Measurements from ENCODE around the gene TRIM7. TPM values are rescaled to one million over a fixed set of nuclear protein-coding genes. Genes with fewer than 3 reads are reported as not detected.

TRIM7 gene
- total and polyA plus RNA-seq, 2 donors (not counting 1 experiment from before 2014, with no cell fraction given): 1.7 to 7.4 TPM

GRCh38 chr5:181153814-181154213 lies 51.2 kb downstream of the TRIM7 start:
- no peak for DNase-seq
- no peaks in the 10 kb centered on the region for H3K4me1 Mint-ChIP-seq
- Histone ChIP-seq H3K79me2 (ENCODE audit: control insufficient read depth, insufficient read depth, low read length) (no peaks in the 10 kb centered on the region), H3K4me1 (ENCODE audit: control insufficient read depth in 2 of 2, insufficient read depth in 2 of 2, low read length in 2 of 2) (no peaks in the 10 kb centered on the region), H3K4me3 (ENCODE audit: control extremely low read depth in 1 of 5, extremely low read depth in 1 of 5, insufficient read depth in 1 of 5, low read depth in 2 of 5, low read length in 4 of 5) (no peak overlapping the region), H3K4me2 (replicated peaks; ENCODE audit: low read depth, low read length, poor library complexity, severe bottlenecking) (no peak overlapping the region), H3K9me3 (ENCODE audit: control extremely low read depth in 1 of 3, control insufficient read depth in 2 of 3, insufficient read depth in 1 of 3, low read length in 2 of 3) (peaks cover 0 to 4% (median 0%) of the 10 kb centered on the region in 3 donors), H3K27me3 (replicated peaks in 1 of 4; ENCODE audit: control extremely low read depth in 1 of 4, control insufficient read depth in 3 of 4, insufficient read depth in 4 of 4, low read length in 3 of 4) (peaks cover 0 to 7% (median 1%) of the 10 kb centered on the region in 4 experiments), H2AFZ (ENCODE audit: insufficient read depth, low read depth, low read length, poor library complexity, severe bottlenecking) (no peak overlapping the region), H3K27ac (ENCODE audit: low read length in 2 of 2) (no peak overlapping the region), H4K20me1 (ENCODE audit: control insufficient read depth, insufficient read depth, low read length, poor library complexity, severe bottlenecking) (no peaks in the 10 kb centered on the region), H3K36me3 (replicated peaks in 1 of 2; ENCODE audit: control extremely low read depth in 1 of 2, control insufficient read depth in 1 of 2, extremely low read depth in 1 of 2, insufficient read depth in 2 of 2, low read length in 1 of 2) (no peaks in the 10 kb centered on the region), H3K9ac (ENCODE audit: low read length) (no peak overlapping the region)
- no peak overlapping the region for H3K4me3 Mint-ChIP-seq
- peaks cover 30% of the 10 kb centered on the region for H3K27me3 Mint-ChIP-seq
- no peaks in the 10 kb centered on the region for H3K9me3 Mint-ChIP-seq (ENCODE audit: insufficient read depth)
- 80% methylated on average over 3 of the region's 5 CpGs for WGBS (ENCODE audit: insufficient coverage)
- H3K27ac Mint-ChIP-seq: no peak overlapping the region
- TF ChIP-seq EZH2 (IDR thresholded peaks at IDR 0.05; ENCODE audit: borderline replicate concordance, insufficient read depth, low read depth, low read length, poor library complexity, severe bottlenecking) (no peak), CTCF (IDR thresholded peaks at IDR 0.05) (no peak)
- ChIA-PET POLR2A (no interaction called here), CTCF (no interaction called here)
- intact Hi-C loops (cut with micrococcal nuclease): loop anchor here (10.0 kb wide), 1 partner anchor 49 kb away; no protein-coding TSS in a partner anchor
- ATAC-seq (ENCODE audit: low read depth): no peak

GRCh38 chr5:181152406-181152805 lies 52.6 kb downstream of the TRIM7 start:
- Mint-ChIP-seq H3K9me3 (ENCODE audit: insufficient read depth) (no peaks in the 10 kb centered on the region), H3K4me3 (no peak overlapping the region), H3K27ac (no peak overlapping the region), H3K27me3 (peaks cover 34% of the 10 kb centered on the region), H3K4me1 (no peaks in the 10 kb centered on the region)
- H3K27me3 ChIP-seq (replicated peaks in 1 of 4; ENCODE audit: control extremely low read depth in 1 of 4, control insufficient read depth in 3 of 4, insufficient read depth in 4 of 4, low read length in 3 of 4): peaks cover 0 to 12% (median 1%) of the 10 kb centered on the region in 4 experiments
- 76% methylated on average over 8 of the region's 9 CpGs for WGBS (ENCODE audit: insufficient coverage)
- H3K9me3 ChIP-seq (ENCODE audit: control extremely low read depth in 1 of 3, control insufficient read depth in 2 of 3, insufficient read depth in 1 of 3, low read length in 2 of 3): peaks cover 0 to 4% (median 0%) of the 10 kb centered on the region in 3 donors
- H3K4me1 ChIP-seq (ENCODE audit: control insufficient read depth in 2 of 2, insufficient read depth in 2 of 2, low read length in 2 of 2): no peaks in the 10 kb centered on the region
- no peak overlapping the region for H3K4me2 ChIP-seq (replicated peaks; ENCODE audit: low read depth, low read length, poor library complexity, severe bottlenecking)
- ChIA-PET CTCF (interaction anchor here (0.9 to 1.0 kb wide), 2 partner anchors 368 to 377 kb away, joined by 3 read pairs; no protein-coding TSS in a partner anchor), POLR2A (no interaction called here)
- TF ChIP-seq EZH2 (IDR thresholded peaks at IDR 0.05; ENCODE audit: borderline replicate concordance, insufficient read depth, low read depth, low read length, poor library complexity, severe bottlenecking): no peak
- no peak for TF ChIP-seq CTCF (IDR thresholded peaks at IDR 0.05)
- DNase-seq (no peak), ATAC-seq (ENCODE audit: low read depth) (no peak)
- no peak overlapping the region for H2AFZ ChIP-seq (ENCODE audit: insufficient read depth, low read depth, low read length, poor library complexity, severe bottlenecking)
- intact Hi-C loops (cut with micrococcal nuclease): loop anchor here (10.0 kb wide), 1 partner anchor 48 kb away; no protein-coding TSS in a partner anchor
- no peak overlapping the region for H3K9ac ChIP-seq (ENCODE audit: low read length)
- no peaks in the 10 kb centered on the region for H3K36me3 ChIP-seq (replicated peaks in 1 of 2; ENCODE audit: control extremely low read depth in 1 of 2, control insufficient read depth in 1 of 2, extremely low read depth in 1 of 2, insufficient read depth in 2 of 2, low read length in 1 of 2)
- no peak overlapping the region for H3K27ac ChIP-seq (ENCODE audit: low read length in 2 of 2)
- H3K4me3 ChIP-seq (ENCODE audit: control extremely low read depth in 1 of 5, extremely low read depth in 1 of 5, insufficient read depth in 1 of 5, low read depth in 2 of 5, low read length in 4 of 5): no peak overlapping the region
- H4K20me1 ChIP-seq (ENCODE audit: control insufficient read depth, insufficient read depth, low read length, poor library complexity, severe bottlenecking): no peaks in the 10 kb centered on the region
- no peaks in the 10 kb centered on the region for H3K79me2 ChIP-seq (ENCODE audit: control insufficient read depth, insufficient read depth, low read length)
